Ishikawa (cell line): ENCODE measurements around the gene ARHGEF10L.

Experiments
- CEBPB ChIP-seq: IDR thresholded peaks from 2 replicates; pipeline ENCODE4 v1.6.1; 2012
- CREB1 ChIP-seq: IDR thresholded peaks from 2 replicates; pipeline ENCODE4 v1.6.1; 2012; ENCODE audit warnings: low read depth
- EGR1 ChIP-seq: IDR thresholded peaks from 2 replicates; pipeline ENCODE4 v1.6.1; 2012
- EP300 ChIP-seq: IDR thresholded peaks from 2 replicates; pipeline ENCODE4 v1.6.1; 2012; ENCODE audit warnings: borderline replicate concordance
- FOXM1 ChIP-seq: IDR thresholded peaks from 2 replicates; pipeline ENCODE4 v1.6.1; 2012; ENCODE audit warnings: low read depth, borderline replicate concordance
- MAX ChIP-seq: IDR thresholded peaks from 2 replicates; pipeline ENCODE4 v1.6.1; 2012
- NFIC ChIP-seq: IDR thresholded peaks from 2 replicates; pipeline ENCODE4 v1.6.1; 2012
- RAD21 ChIP-seq: IDR thresholded peaks from 2 replicates; pipeline ENCODE4 v1.6.1; 2012; ENCODE audit warnings: low read depth
- REST ChIP-seq: IDR thresholded peaks from 2 replicates; pipeline ENCODE4 v1.6.1; 2012; ENCODE audit warnings: low read depth, mild to moderate bottlenecking
- TAF1 ChIP-seq: IDR thresholded peaks from 2 replicates; pipeline ENCODE4 v1.6.1; 2012; ENCODE audit warnings: low read depth, mild to moderate bottlenecking
- TCF12 ChIP-seq: IDR thresholded peaks from 2 replicates; pipeline ENCODE4 v1.6.1; 2012; ENCODE audit warnings: low read depth
- TEAD4 ChIP-seq: IDR thresholded peaks from 2 replicates; pipeline ENCODE4 v1.6.1; 2012
- USF1 ChIP-seq: IDR thresholded peaks from 2 replicates; pipeline ENCODE4 v1.6.1; 2012
- YY1 ChIP-seq: IDR thresholded peaks from 2 replicates; pipeline ENCODE4 v1.6.1; 2012; ENCODE audit warnings: low read depth
- ZBTB7A ChIP-seq: IDR thresholded peaks from 2 replicates; pipeline ENCODE4 v1.6.1; 2012; ENCODE audit warnings: low read depth

The ARHGEF10L gene

GRCh38 chr1:17734609-17735008 lies 195.1 kb downstream of the ARHGEF10L start:
- no peak for TF ChIP-seq CEBPB
- no peak for TF ChIP-seq REST
- TF ChIP-seq EGR1: no peak
- no peak for TF ChIP-seq YY1
- TF ChIP-seq EP300: no peak
- TF ChIP-seq TEAD4: no peak
- TF ChIP-seq FOXM1: no peak
- TF ChIP-seq RAD21: no peak
- TF ChIP-seq NFIC: no peak
- no peak for TF ChIP-seq ZBTB7A
- no peak for TF ChIP-seq MAX
- no peak for TF ChIP-seq TAF1
- TF ChIP-seq USF1: no peak
- no peak for TF ChIP-seq TCF12
- TF ChIP-seq CREB1: no peak

GRCh38 chr1:17735348-17735747 lies 195.8 kb downstream of the ARHGEF10L start:
- TF ChIP-seq TCF12 (no peak), TEAD4 (no peak)

- no peak for TF ChIP-seq ZBTB7A
These were observed 196.3 kb downstream of the ARHGEF10L start for GRCh38 chr1:17735793-17736192.

GRCh38 chr1:17736625-17737024 lies 197.1 kb downstream of the ARHGEF10L start:
- TF ChIP-seq RAD21: no peak

GRCh38 chr1:17739050-17739449 lies 199.6 kb downstream of the ARHGEF10L start:
- TF ChIP-seq NFIC: no peak
- TF ChIP-seq CEBPB: no peak
- no peak for TF ChIP-seq EGR1
- no peak for TF ChIP-seq TEAD4
- TF ChIP-seq YY1: no peak

GRCh38 chr1:17741052-17741451 lies 201.6 kb downstream of the ARHGEF10L start:
- no peak for TF ChIP-seq TCF12
- TF ChIP-seq MAX: no peak
- TF ChIP-seq RAD21: no peak
- TF ChIP-seq FOXM1: no peak
- no peak for TF ChIP-seq REST
- no peak for TF ChIP-seq EGR1
- TF ChIP-seq EP300: no peak
- TF ChIP-seq TEAD4: no peak
- no peak for TF ChIP-seq YY1
- TF ChIP-seq CEBPB: no peak
- TF ChIP-seq TAF1: no peak

- no peak for TF ChIP-seq TCF12
These were observed 203.1 kb downstream of the ARHGEF10L start for GRCh38 chr1:17742583-17742982.

- no peak for TF ChIP-seq TEAD4
These were observed 203.6 kb downstream of the ARHGEF10L start for GRCh38 chr1:17743008-17743647.

- TF ChIP-seq CREB1 (no peak), TCF12 (no peak), TEAD4 (no peak), MAX (no peak), YY1 (no peak), EGR1 (no peak), EP300 (no peak), USF1 (no peak), REST (no peak), ZBTB7A (no peak), CEBPB (no peak), TAF1 (no peak), RAD21 (no peak), NFIC (no peak)
These were observed 204.4 kb downstream of the ARHGEF10L start for GRCh38 chr1:17743925-17744324.
